Peyer's patch (tissue), 4 donors: ENCODE results near the gene NLRP1.

ENCODE experiments used
- POLR2A ChIP-seq, 2 donors: fragments of 450-650 bp; IDR thresholded peaks; one replicate each; pipeline ENCODE4 v1.5.1; 2017; ENCODE audit warnings: antibody characterized with exemption in 2 of 2, mild to moderate bottlenecking in 2 of 2, moderate library complexity in 2 of 2
- TF ChIP-seq, protein P1 (sequence below), 6 experiments: fragments of 450-650 bp in 4 of 6; fragments of 200-600 bp in 2 of 6; sonication (generic) in 1 of 6; IDR thresholded peaks; one replicate each; pipeline ENCODE4 v1.5.1; 2017 to 2019; ENCODE audit warnings: antibody characterized with exemption in 6 of 6, mild to moderate bottlenecking in 3 of 6, moderate library complexity in 1 of 6

DNA sequence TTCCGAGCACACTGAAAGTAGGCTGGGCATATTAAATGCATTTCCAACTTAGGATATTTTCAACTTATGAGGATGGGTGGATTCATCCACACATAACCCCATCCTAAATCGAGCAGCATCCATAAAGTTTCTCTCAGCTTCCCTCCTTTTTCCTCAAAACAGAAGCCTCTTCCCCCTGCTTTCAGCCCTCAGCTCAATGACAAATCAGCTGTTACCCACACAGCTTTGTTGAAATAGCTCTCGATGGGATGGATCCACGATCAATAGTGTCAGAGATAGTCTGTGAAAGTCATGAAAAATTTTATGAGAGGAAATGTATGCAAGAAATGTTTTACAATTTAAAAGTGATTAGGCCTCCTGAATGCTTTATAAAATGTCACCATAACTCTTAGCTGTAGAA is 118.0 kb downstream of the NLRP1 start:
- TF ChIP-seq, protein P1, sequence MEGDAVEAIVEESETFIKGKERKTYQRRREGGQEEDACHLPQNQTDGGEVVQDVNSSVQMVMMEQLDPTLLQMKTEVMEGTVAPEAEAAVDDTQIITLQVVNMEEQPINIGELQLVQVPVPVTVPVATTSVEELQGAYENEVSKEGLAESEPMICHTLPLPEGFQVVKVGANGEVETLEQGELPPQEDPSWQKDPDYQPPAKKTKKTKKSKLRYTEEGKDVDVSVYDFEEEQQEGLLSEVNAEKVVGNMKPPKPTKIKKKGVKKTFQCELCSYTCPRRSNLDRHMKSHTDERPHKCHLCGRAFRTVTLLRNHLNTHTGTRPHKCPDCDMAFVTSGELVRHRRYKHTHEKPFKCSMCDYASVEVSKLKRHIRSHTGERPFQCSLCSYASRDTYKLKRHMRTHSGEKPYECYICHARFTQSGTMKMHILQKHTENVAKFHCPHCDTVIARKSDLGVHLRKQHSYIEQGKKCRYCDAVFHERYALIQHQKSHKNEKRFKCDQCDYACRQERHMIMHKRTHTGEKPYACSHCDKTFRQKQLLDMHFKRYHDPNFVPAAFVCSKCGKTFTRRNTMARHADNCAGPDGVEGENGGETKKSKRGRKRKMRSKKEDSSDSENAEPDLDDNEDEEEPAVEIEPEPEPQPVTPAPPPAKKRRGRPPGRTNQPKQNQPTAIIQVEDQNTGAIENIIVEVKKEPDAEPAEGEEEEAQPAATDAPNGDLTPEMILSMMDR (IDR thresholded peaks at IDR 0.05) = no peak
- no peak for TF ChIP-seq POLR2A (IDR thresholded peaks at IDR 0.05)
